Measurements from ENCODE around the gene CHRNB2. TPM values are rescaled to one million over a fixed set of nuclear protein-coding genes. Genes with fewer than 3 reads are reported as not detected.

CHRNB2 gene
- total and polyA plus RNA-seq, 2 donors (not counting 1 experiment from before 2014, with no cell fraction given), result 0.02 TPM; not detected in 1

- Histone ChIP-seq H3K4me2 (ENCODE audit: extremely low read depth, insufficient read depth, low read length) (no peak overlapping the region), H3K4me1 (ENCODE audit: control insufficient read depth, extremely low read depth, insufficient read depth, low read length) (no peaks in the 10 kb centered on the region), H4K20me1 (ENCODE audit: control insufficient read depth, extremely low read depth, insufficient read depth, low read length) (no peaks in the 10 kb centered on the region), H3K4me3 (replicated peaks in 1 of 4; ENCODE audit: control extremely low read depth in 1 of 4, insufficient read depth in 1 of 4, low read depth in 3 of 4, low read length in 4 of 4) (no peak overlapping the region), H3K27ac (ENCODE audit: insufficient read depth, low read length) (no peak overlapping the region), H3K9me3 (ENCODE audit: control insufficient read depth, insufficient read depth, low read depth, low read length) (no peaks in the 10 kb centered on the region), H3K9ac (ENCODE audit: insufficient read depth, low read length) (no peak overlapping the region), H3K27me3 (ENCODE audit: control insufficient read depth, insufficient read depth, low read length) (no peaks in the 10 kb centered on the region), H3K36me3 (ENCODE audit: control insufficient read depth, insufficient read depth, low read length) (peaks cover 30% of the 10 kb centered on the region), H2AFZ (ENCODE audit: low read length) (no peak overlapping the region), H3K79me2 (ENCODE audit: control insufficient read depth, insufficient read depth, low read length) (no peaks in the 10 kb centered on the region)
- no peak for TF ChIP-seq EZH2 (IDR thresholded peaks at IDR 0.05; ENCODE audit: low read length, missing control alignments)
- TF ChIP-seq, protein P1, sequence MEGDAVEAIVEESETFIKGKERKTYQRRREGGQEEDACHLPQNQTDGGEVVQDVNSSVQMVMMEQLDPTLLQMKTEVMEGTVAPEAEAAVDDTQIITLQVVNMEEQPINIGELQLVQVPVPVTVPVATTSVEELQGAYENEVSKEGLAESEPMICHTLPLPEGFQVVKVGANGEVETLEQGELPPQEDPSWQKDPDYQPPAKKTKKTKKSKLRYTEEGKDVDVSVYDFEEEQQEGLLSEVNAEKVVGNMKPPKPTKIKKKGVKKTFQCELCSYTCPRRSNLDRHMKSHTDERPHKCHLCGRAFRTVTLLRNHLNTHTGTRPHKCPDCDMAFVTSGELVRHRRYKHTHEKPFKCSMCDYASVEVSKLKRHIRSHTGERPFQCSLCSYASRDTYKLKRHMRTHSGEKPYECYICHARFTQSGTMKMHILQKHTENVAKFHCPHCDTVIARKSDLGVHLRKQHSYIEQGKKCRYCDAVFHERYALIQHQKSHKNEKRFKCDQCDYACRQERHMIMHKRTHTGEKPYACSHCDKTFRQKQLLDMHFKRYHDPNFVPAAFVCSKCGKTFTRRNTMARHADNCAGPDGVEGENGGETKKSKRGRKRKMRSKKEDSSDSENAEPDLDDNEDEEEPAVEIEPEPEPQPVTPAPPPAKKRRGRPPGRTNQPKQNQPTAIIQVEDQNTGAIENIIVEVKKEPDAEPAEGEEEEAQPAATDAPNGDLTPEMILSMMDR (conservative IDR thresholded peaks at IDR 0.05 in 1 of 2, IDR thresholded peaks at IDR 0.05 in 1 of 2; ENCODE audit: low read depth in 1 of 2, low read length in 2 of 2), result no peak
- DNase-seq (ENCODE audit: low read depth in 2 of 2), result no peak
Measured at GRCh38 chr1:154549202-154549770, 18.3 kb upstream of the CHRNB2 start.

GRCh38 chr1:154550070-154550469 lies 17.5 kb upstream of the CHRNB2 start:
- peaks cover 2% of the 10 kb centered on the region for H3K79me2 ChIP-seq (ENCODE audit: control insufficient read depth, insufficient read depth, low read length)
- no peak overlapping the region for H2AFZ ChIP-seq (ENCODE audit: low read length)
- no peaks in the 10 kb centered on the region for H3K9me3 ChIP-seq (ENCODE audit: control insufficient read depth, insufficient read depth, low read depth, low read length)
- H3K4me1 ChIP-seq (ENCODE audit: control insufficient read depth, extremely low read depth, insufficient read depth, low read length), result no peaks in the 10 kb centered on the region
- H3K27ac ChIP-seq (ENCODE audit: insufficient read depth, low read length), result no peak overlapping the region
- no peaks in the 10 kb centered on the region for H3K27me3 ChIP-seq (ENCODE audit: control insufficient read depth, insufficient read depth, low read length)
- H3K36me3 ChIP-seq (ENCODE audit: control insufficient read depth, insufficient read depth, low read length), result peaks cover 35% of the 10 kb centered on the region
- H3K4me3 ChIP-seq (replicated peaks in 1 of 4; ENCODE audit: control extremely low read depth in 1 of 4, insufficient read depth in 1 of 4, low read depth in 3 of 4, low read length in 4 of 4), result no peak overlapping the region
- TF ChIP-seq, protein P1 (conservative IDR thresholded peaks at IDR 0.05 in 1 of 2, IDR thresholded peaks at IDR 0.05 in 1 of 2; ENCODE audit: low read depth in 1 of 2, low read length in 2 of 2), result no peak
- no peak for TF ChIP-seq EZH2 (IDR thresholded peaks at IDR 0.05; ENCODE audit: low read length, missing control alignments)
- H3K4me2 ChIP-seq (ENCODE audit: extremely low read depth, insufficient read depth, low read length), result no peak overlapping the region
- no peak overlapping the region for H3K9ac ChIP-seq (ENCODE audit: insufficient read depth, low read length)
- DNase-seq (ENCODE audit: low read depth in 2 of 2), result no peak
- H4K20me1 ChIP-seq (ENCODE audit: control insufficient read depth, extremely low read depth, insufficient read depth, low read length), result no peaks in the 10 kb centered on the region

DNA sequence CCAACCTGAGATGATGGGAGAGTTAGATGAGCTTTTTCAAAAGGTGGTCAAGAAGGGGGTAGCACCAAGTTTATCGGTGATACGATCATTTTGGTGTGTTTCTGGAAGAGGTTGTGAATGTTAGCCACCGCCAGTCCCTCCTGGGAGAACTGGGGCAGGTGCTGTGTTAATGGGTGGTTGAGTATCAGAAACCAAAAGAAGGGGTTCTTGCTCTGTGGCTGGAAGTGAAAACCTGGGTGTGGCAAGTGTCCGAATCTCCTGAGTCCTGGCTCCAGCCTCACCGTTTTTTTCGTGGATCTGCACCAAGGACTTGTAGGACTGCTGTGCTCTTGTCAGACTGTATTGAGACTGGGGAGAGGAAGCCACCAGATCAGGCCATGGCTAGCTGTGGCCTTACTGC lies 16.9 kb upstream of the CHRNB2 start:
- H2AFZ ChIP-seq (ENCODE audit: low read length), result no peak overlapping the region
- no peaks in the 10 kb centered on the region for H3K4me1 ChIP-seq (ENCODE audit: control insufficient read depth, extremely low read depth, insufficient read depth, low read length)
- peaks cover 7% of the 10 kb centered on the region for H3K79me2 ChIP-seq (ENCODE audit: control insufficient read depth, insufficient read depth, low read length)
- no peaks in the 10 kb centered on the region for H3K27me3 ChIP-seq (ENCODE audit: control insufficient read depth, insufficient read depth, low read length)
- no peak overlapping the region for H3K9ac ChIP-seq (ENCODE audit: insufficient read depth, low read length)
- no peak for DNase-seq (ENCODE audit: low read depth in 2 of 2)
- TF ChIP-seq EZH2 (IDR thresholded peaks at IDR 0.05; ENCODE audit: low read length, missing control alignments), result no peak
- TF ChIP-seq, protein P1 (conservative IDR thresholded peaks at IDR 0.05 in 1 of 2, IDR thresholded peaks at IDR 0.05 in 1 of 2; ENCODE audit: low read depth in 1 of 2, low read length in 2 of 2), result no peak
- H3K4me2 ChIP-seq (ENCODE audit: extremely low read depth, insufficient read depth, low read length), result no peak overlapping the region
- H3K9me3 ChIP-seq (ENCODE audit: control insufficient read depth, insufficient read depth, low read depth, low read length), result no peaks in the 10 kb centered on the region
- peaks cover 40% of the 10 kb centered on the region for H3K36me3 ChIP-seq (ENCODE audit: control insufficient read depth, insufficient read depth, low read length)
- H4K20me1 ChIP-seq (ENCODE audit: control insufficient read depth, extremely low read depth, insufficient read depth, low read length), result no peaks in the 10 kb centered on the region
- no peak overlapping the region for H3K4me3 ChIP-seq (replicated peaks in 1 of 4; ENCODE audit: control extremely low read depth in 1 of 4, insufficient read depth in 1 of 4, low read depth in 3 of 4, low read length in 4 of 4)
- no peak overlapping the region for H3K27ac ChIP-seq (ENCODE audit: insufficient read depth, low read length)
